SU-DHL-6 (cell line): ENCODE data around the gene GTF2H2.
"Not testable (repeated sequence)": the region's sequence is repeated elsewhere in the genome, so short reads cannot be mapped to it uniquely, and the experiment has no call there.

ENCODE experiments used
- EZH2phosphoT487 ChIP-seq: fragments of 200-600 bp; sonication (generic), shearing (Covaris generic); conservative IDR thresholded peaks from 2 replicates; pipeline ENCODE4 v1.6.1; 2018; ENCODE audit warnings: mild to moderate bottlenecking, antibody characterized with exemption, low read length, moderate library complexity, mixed read lengths
- TF ChIP-seq, protein P1 (sequence below): fragments of 200-600 bp; sonication (generic); IDR thresholded peaks from one replicate; pipeline ENCODE4 v1.5.1; 2017; ENCODE audit warnings: antibody characterized with exemption, mild to moderate bottlenecking, low read length, moderate library complexity; ENCODE audit not compliant: insufficient read depth, poor library complexity, severe bottlenecking

DNA sequence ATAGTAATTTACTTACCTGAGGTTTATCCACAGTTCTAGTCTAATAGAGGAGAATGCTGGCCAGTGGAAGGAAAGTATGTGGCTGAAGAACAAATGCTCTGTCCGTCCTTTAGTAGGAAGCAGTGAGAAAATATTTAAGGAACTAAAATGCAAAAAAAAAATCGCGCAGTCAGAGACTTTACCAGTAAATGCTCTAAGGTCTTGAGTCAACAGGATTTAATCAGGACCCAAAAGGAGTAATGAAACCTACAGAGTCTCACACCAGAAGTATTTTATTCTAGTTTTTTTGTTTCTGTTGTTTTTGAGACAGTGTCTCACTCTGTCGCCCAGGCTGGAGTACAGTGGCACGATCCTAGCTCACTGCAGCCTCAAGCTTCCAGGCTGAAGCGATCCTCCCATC is 46.8 kb downstream of the GTF2H2 start:
- TF ChIP-seq, protein P1, sequence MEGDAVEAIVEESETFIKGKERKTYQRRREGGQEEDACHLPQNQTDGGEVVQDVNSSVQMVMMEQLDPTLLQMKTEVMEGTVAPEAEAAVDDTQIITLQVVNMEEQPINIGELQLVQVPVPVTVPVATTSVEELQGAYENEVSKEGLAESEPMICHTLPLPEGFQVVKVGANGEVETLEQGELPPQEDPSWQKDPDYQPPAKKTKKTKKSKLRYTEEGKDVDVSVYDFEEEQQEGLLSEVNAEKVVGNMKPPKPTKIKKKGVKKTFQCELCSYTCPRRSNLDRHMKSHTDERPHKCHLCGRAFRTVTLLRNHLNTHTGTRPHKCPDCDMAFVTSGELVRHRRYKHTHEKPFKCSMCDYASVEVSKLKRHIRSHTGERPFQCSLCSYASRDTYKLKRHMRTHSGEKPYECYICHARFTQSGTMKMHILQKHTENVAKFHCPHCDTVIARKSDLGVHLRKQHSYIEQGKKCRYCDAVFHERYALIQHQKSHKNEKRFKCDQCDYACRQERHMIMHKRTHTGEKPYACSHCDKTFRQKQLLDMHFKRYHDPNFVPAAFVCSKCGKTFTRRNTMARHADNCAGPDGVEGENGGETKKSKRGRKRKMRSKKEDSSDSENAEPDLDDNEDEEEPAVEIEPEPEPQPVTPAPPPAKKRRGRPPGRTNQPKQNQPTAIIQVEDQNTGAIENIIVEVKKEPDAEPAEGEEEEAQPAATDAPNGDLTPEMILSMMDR = not testable (repeated sequence)
- not testable (repeated sequence) for TF ChIP-seq EZH2phosphoT487
